CD1c-positive myeloid dendritic cell (primary cell): Measurements from ENCODE around the gene FGD1.

Experiments
- DNase-seq: peaks from one replicate; pipeline ENCODE4 v3.0.0-alpha.2; 2016; ENCODE audit errors: extremely low spot score

FGD1 gene

GRCh38 chrX:54397113-54397512, 98.9 kb downstream of the FGD1 start:
- DNase-seq, result no peak
